Neural cell (in vitro differentiated cells): Measurements from ENCODE around the gene RAB41.

Source experiments
- CTCF ChIP-seq: fragments of 450-650 bp; IDR thresholded peaks from 2 replicates; pipeline ENCODE4 v1.5.1; 2014; ENCODE audit warnings: antibody characterized with exemption, mild to moderate bottlenecking, moderate library complexity; ENCODE audit not compliant: poor library complexity, severe bottlenecking
- EP300 ChIP-seq: fragments of 450-650 bp; conservative IDR thresholded peaks from 2 replicates; pipeline ENCODE4 v1.6.1; 2014; ENCODE audit warnings: antibody characterized with exemption, mild to moderate bottlenecking, moderate library complexity; ENCODE audit not compliant: poor library complexity, severe bottlenecking
- POLR2AphosphoS5 ChIP-seq: IDR thresholded peaks from 2 replicates; pipeline ENCODE4 v1.6.1; 2012
- RAD21 ChIP-seq: fragments of 450-650 bp; conservative IDR thresholded peaks from 2 replicates; pipeline ENCODE4 v1.6.1; 2014; ENCODE audit warnings: antibody characterized with exemption, mild to moderate bottlenecking, moderate library complexity
- REST ChIP-seq: IDR thresholded peaks from 2 replicates; pipeline ENCODE4 v1.6.1; 2012; ENCODE audit warnings: borderline replicate concordance

GRCh38 chrX:70313503-70313902 is 31.5 kb downstream of the RAB41 start:
- no peak for TF ChIP-seq CTCF
- no peak for TF ChIP-seq EP300
- TF ChIP-seq REST = no peak
- no peak for TF ChIP-seq RAD21
- TF ChIP-seq POLR2AphosphoS5 = no peak
